ENCODE data around the gene ANXA2R. TPM values are rescaled to one million over a fixed set of nuclear protein-coding genes. Genes with fewer than 3 reads are reported as not detected.

Gene ANXA2R
- polyA plus RNA-seq, 3 donors = 2.3 to 6.4 (median 3.1) TPM

DNA sequence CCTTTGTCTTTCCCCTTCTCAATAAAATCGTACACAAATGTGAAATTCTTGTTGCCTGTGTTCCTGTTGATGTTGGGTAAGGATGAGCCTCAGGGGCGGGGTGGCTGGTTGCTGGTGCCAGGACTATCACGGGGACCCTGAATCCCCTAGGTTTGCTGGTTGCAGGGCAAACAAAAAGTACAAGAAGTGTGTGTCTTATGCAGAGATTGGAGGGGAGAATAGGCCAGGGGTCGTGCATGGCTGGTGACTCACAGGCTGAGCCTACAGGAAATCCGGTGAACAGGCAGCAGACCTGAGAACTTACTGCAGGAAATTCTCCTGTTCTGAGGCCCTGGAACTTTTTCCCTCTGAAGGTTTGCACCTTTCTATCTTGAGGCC is 5.5 kb downstream of the ANXA2R start:
- peaks cover 0 to 5% (median 0%) of the 10 kb centered on the region in 7 donors for H3K9me3 Mint-ChIP-seq
- WGBS (ENCODE audit: insufficient coverage) = 43% methylated on average over 4 of the region's 5 CpGs

DNA sequence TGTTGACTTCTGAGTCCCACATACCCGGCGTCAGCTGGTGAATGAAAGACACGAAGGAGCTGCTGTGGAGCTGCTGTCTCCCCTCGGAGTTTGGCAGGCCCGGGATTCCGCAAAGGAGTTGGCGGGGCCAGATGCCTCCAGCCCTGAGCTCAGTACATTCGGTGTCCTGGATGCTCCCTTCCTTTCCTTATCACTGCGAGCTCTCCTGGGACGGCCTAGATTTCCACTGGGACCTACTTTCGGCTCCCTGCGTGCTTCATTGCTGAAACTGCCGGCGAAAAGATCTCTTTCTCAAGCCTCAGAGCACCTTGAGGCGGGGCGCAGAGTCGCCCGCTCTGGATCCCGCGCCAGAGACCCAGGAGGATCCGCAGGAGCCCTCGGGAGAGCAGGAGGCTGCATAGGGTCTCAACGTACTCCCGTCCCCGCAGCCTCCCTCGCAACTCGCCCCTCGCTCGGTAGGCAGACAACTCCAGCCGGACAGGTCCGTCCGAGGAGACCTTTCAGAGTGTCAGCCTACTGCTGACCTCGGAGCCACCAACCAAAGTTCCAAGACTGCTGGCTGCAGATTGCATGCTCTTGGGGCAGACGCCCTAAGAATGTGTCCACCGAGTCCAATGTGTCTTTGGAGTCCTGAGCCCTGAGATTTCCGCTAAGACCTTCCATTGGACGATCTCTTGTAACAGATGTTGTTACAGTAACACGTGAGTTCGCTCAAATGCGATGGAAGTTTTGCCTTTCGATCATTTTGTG is 6.1 kb downstream of the ANXA2R start:
- H3K27me3 ChIP-seq (ENCODE audit: control insufficient read depth in 2 of 2, insufficient read depth in 2 of 2, low read length in 2 of 2) = no peaks in the 10 kb centered on the region
- H4K20me1 ChIP-seq (ENCODE audit: insufficient read depth, low read length) = no peaks in the 10 kb centered on the region
- H3K9me3 Mint-ChIP-seq = peaks cover 0 to 5% (median 0%) of the 10 kb centered on the region in 7 donors
- H2AFZ ChIP-seq (ENCODE audit: insufficient read depth, low read depth, low read length, poor library complexity, severe bottlenecking) = no peak overlapping the region
- H3K4me3 Mint-ChIP-seq = peak overlapping the region in 1 of 2 donors; percentile 31
- H3K4me2 ChIP-seq (replicated peaks; ENCODE audit: extremely low read depth, low read length, poor library complexity, severe bottlenecking) = no peak overlapping the region
- TF ChIP-seq, protein P1, sequence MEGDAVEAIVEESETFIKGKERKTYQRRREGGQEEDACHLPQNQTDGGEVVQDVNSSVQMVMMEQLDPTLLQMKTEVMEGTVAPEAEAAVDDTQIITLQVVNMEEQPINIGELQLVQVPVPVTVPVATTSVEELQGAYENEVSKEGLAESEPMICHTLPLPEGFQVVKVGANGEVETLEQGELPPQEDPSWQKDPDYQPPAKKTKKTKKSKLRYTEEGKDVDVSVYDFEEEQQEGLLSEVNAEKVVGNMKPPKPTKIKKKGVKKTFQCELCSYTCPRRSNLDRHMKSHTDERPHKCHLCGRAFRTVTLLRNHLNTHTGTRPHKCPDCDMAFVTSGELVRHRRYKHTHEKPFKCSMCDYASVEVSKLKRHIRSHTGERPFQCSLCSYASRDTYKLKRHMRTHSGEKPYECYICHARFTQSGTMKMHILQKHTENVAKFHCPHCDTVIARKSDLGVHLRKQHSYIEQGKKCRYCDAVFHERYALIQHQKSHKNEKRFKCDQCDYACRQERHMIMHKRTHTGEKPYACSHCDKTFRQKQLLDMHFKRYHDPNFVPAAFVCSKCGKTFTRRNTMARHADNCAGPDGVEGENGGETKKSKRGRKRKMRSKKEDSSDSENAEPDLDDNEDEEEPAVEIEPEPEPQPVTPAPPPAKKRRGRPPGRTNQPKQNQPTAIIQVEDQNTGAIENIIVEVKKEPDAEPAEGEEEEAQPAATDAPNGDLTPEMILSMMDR (IDR thresholded peaks at IDR 0.05) = no peak
- H3K4me1 ChIP-seq (ENCODE audit: control insufficient read depth in 1 of 2, insufficient read depth in 2 of 2, low read length in 2 of 2) = peaks cover 17 to 27% of the 10 kb centered on the region in 2 donors
- H3K27ac ChIP-seq (ENCODE audit: low read depth in 1 of 2, low read length in 2 of 2) = no peak overlapping the region
- H3K79me2 ChIP-seq (ENCODE audit: insufficient read depth, low read length) = peaks cover 22% of the 10 kb centered on the region
- H3K9me3 ChIP-seq (replicated peaks in 1 of 2; ENCODE audit: control insufficient read depth in 1 of 2, insufficient read depth in 1 of 2, low read length in 2 of 2) = no peaks in the 10 kb centered on the region
- H3K4me1 Mint-ChIP-seq = peaks cover 44% of the 10 kb centered on the region
- intact Hi-C loops (cut with micrococcal nuclease) = no loop called here
- no peaks in the 10 kb centered on the region for H3K36me3 Mint-ChIP-seq
- H3K4me3 ChIP-seq (replicated peaks in 1 of 3; ENCODE audit: low read depth in 2 of 3, low read length in 3 of 3) = no peak overlapping the region
- peaks cover 0 to 2% (median 0%) of the 10 kb centered on the region in 3 donors for H3K27me3 Mint-ChIP-seq (ENCODE audit: low read depth in 3 of 3)
- 97% methylated on average over 37 of the region's 41 CpGs for WGBS (ENCODE audit: insufficient coverage)
- DNase-seq = no peak
- H3K9ac ChIP-seq (ENCODE audit: insufficient read depth, low read length, poor library complexity, severe bottlenecking) = no peak overlapping the region
- peak overlapping the region in 2 of 7 donors; percentile 4 to 34 for H3K27ac Mint-ChIP-seq
- no peaks in the 10 kb centered on the region for H3K36me3 ChIP-seq (replicated peaks in 1 of 2; ENCODE audit: control insufficient read depth in 1 of 2, insufficient read depth in 2 of 2, low read length in 2 of 2)

More for the DNA sequence above, 5.5 kb downstream of the ANXA2R start:
- no peaks in the 10 kb centered on the region for H3K27me3 ChIP-seq (ENCODE audit: control insufficient read depth in 2 of 2, insufficient read depth in 2 of 2, low read length in 2 of 2)
- no peaks in the 10 kb centered on the region for H3K36me3 ChIP-seq (replicated peaks in 1 of 2; ENCODE audit: control insufficient read depth in 1 of 2, insufficient read depth in 2 of 2, low read length in 2 of 2)
- Mint-ChIP-seq H3K36me3 (no peaks in the 10 kb centered on the region), H3K4me3 (no peak overlapping the region), H3K27ac (peak overlapping the region in 1 of 7 donors; percentile 34), H3K4me1 (peaks cover 38% of the 10 kb centered on the region), H3K27me3 (ENCODE audit: low read depth in 3 of 3) (peaks cover 0 to 2% (median 0%) of the 10 kb centered on the region in 3 donors)
- H4K20me1 ChIP-seq (ENCODE audit: insufficient read depth, low read length) = no peaks in the 10 kb centered on the region
- H3K9me3 ChIP-seq (replicated peaks in 1 of 2; ENCODE audit: control insufficient read depth in 1 of 2, insufficient read depth in 1 of 2, low read length in 2 of 2) = no peaks in the 10 kb centered on the region
- no peak overlapping the region for H2AFZ ChIP-seq (ENCODE audit: insufficient read depth, low read depth, low read length, poor library complexity, severe bottlenecking)
- no peak overlapping the region for H3K4me3 ChIP-seq (replicated peaks in 1 of 3; ENCODE audit: low read depth in 2 of 3, low read length in 3 of 3)
- no peak overlapping the region for H3K9ac ChIP-seq (ENCODE audit: insufficient read depth, low read length, poor library complexity, severe bottlenecking)
- H3K4me1 ChIP-seq (ENCODE audit: control insufficient read depth in 1 of 2, insufficient read depth in 2 of 2, low read length in 2 of 2) = peaks cover 15 to 21% of the 10 kb centered on the region in 2 donors
- TF ChIP-seq, protein P1 (IDR thresholded peaks at IDR 0.05) = no peak
- H3K4me2 ChIP-seq (replicated peaks; ENCODE audit: extremely low read depth, low read length, poor library complexity, severe bottlenecking) = no peak overlapping the region
- no peak for DNase-seq
- intact Hi-C loops (cut with micrococcal nuclease) = no loop called here
- no peak overlapping the region for H3K27ac ChIP-seq (ENCODE audit: low read depth in 1 of 2, low read length in 2 of 2)
- peaks cover 22% of the 10 kb centered on the region for H3K79me2 ChIP-seq (ENCODE audit: insufficient read depth, low read length)

All from CD14-positive monocyte (primary cell).